OCI-LY3 (cell line): ENCODE data around the gene CLCN2.

ENCODE experiments used
- CTCF ChIP-seq: fragments of 200-600, 300-600 bp; sonication (generic); IDR thresholded peaks from 2 replicates; pipeline ENCODE4 v1.5.1; 2014; ENCODE audit warnings: antibody characterized with exemption, low read length, low read depth
- EZH2phosphoT487 ChIP-seq: fragments of 200-600 bp; shearing (Covaris generic); IDR thresholded peaks from 2 replicates; pipeline ENCODE4 v1.6.1; 2018; ENCODE audit warnings: antibody characterized with exemption, mixed run types, low read depth

- TF ChIP-seq CTCF (no peak), EZH2phosphoT487 (no peak)
Observed at GRCh38 chr3:184391266-184391665, 29.9 kb upstream of the CLCN2 start.
